Neural cell (in vitro differentiated cells): ENCODE data around the gene THRSP. TPM values are rescaled to one million over a fixed set of nuclear protein-coding genes. Genes with fewer than 3 reads are reported as not detected.

ENCODE experiments used
- H2AFZ ChIP-seq: fragments of 200-600, 300-800 bp; sonication (generic), shearing (Covaris generic); 2 replicates; pipeline ENCODE4 v1.6.0; 2014; ENCODE audit warnings: low read depth, mild to moderate bottlenecking, antibody characterized with exemption, low read length, moderate library complexity
- H3F3A ChIP-seq: fragments of 200-600 bp; shearing (Covaris generic); 2 replicates; pipeline ENCODE4 v1.6.1; 2016; ENCODE audit warnings: mild to moderate bottlenecking, moderate library complexity, mixed read lengths, antibody characterized with exemption, low read length; ENCODE audit not compliant: insufficient read depth, poor library complexity, severe bottlenecking
- H3K27ac ChIP-seq: fragments of 200-600, 300-800 bp; sonication (generic), shearing (Covaris generic); 2 replicates; pipeline ENCODE4 v1.5.1; 2014; ENCODE audit warnings: mild to moderate bottlenecking, low read length, moderate library complexity
- H3K27me3 ChIP-seq: fragments of 300-800, 200-600 bp; sonication (generic), shearing (Covaris generic); 2 replicates; pipeline ENCODE4 v1.6.0; 2014; ENCODE audit warnings: mild to moderate bottlenecking, low read depth, low read length, moderate library complexity; ENCODE audit not compliant: insufficient read depth
- H3K36me3 ChIP-seq: fragments of 300-800, 200-600 bp; sonication (generic), shearing (Covaris generic); 2 replicates; pipeline ENCODE4 v1.5.1; 2014; ENCODE audit warnings: mild to moderate bottlenecking, antibody characterized with exemption, low read length, moderate library complexity; ENCODE audit not compliant: insufficient read depth
- H3K4me2 ChIP-seq: fragments of 300-800, 200-600 bp; sonication (generic), shearing (Covaris generic); 2 replicates; pipeline ENCODE4 v1.6.0; 2014; ENCODE audit warnings: mild to moderate bottlenecking, low read length
- H3K4me3 ChIP-seq: fragments of 300-800, 200-600 bp; sonication (generic), shearing (Covaris generic); 2 replicates; pipeline ENCODE4 v1.5.1; 2014; ENCODE audit warnings: mild to moderate bottlenecking, low read length, moderate library complexity
- H3K79me2 ChIP-seq: fragments of 200-600 bp; shearing (Covaris generic); replicated peaks from 2 replicates; pipeline ENCODE4 v1.6.0; 2014; ENCODE audit warnings: mild to moderate bottlenecking, low read length, moderate library complexity; ENCODE audit not compliant: insufficient read depth
- H3K9ac ChIP-seq: fragments of 300-800, 200-600 bp; sonication (generic), shearing (Covaris generic); 2 replicates; pipeline ENCODE4 v1.6.1; 2016; ENCODE audit warnings: mild to moderate bottlenecking, low read length, mixed read lengths
- H3K9me2 ChIP-seq: fragments of 200-600 bp; shearing (Covaris generic); 2 replicates; pipeline ENCODE4 v1.6.1; 2016; ENCODE audit warnings: mild to moderate bottlenecking, low read length, mixed read lengths; ENCODE audit not compliant: insufficient read depth
- H3K9me3 ChIP-seq: fragments of 200-600, 300-800 bp; sonication (generic), shearing (Covaris generic); 2 replicates; pipeline ENCODE4 v1.6.1; 2016; ENCODE audit warnings: mild to moderate bottlenecking, mixed run types, low read length, moderate library complexity, mixed read lengths
- H4K20me1 ChIP-seq: fragments of 200-600 bp; shearing (Covaris generic); 2 replicates; pipeline ENCODE4 v1.6.1; 2016; ENCODE audit warnings: mild to moderate bottlenecking, mixed run types; ENCODE audit not compliant: insufficient read depth
- CTCF ChIP-seq: fragments of 450-650 bp; IDR thresholded peaks from 2 replicates; pipeline ENCODE4 v1.5.1; 2014; ENCODE audit warnings: antibody characterized with exemption, mild to moderate bottlenecking, moderate library complexity; ENCODE audit not compliant: poor library complexity, severe bottlenecking
- EP300 ChIP-seq: fragments of 450-650 bp; conservative IDR thresholded peaks from 2 replicates; pipeline ENCODE4 v1.6.1; 2014; ENCODE audit warnings: antibody characterized with exemption, mild to moderate bottlenecking, moderate library complexity; ENCODE audit not compliant: poor library complexity, severe bottlenecking
- EZH2 ChIP-seq: fragments of 200-600, 300-800 bp; shearing (Covaris generic), sonication (generic); IDR thresholded peaks from 2 replicates; pipeline ENCODE4 v1.6.1; 2014; ENCODE audit warnings: antibody characterized with exemption, low read length, borderline replicate concordance, mild to moderate bottlenecking; ENCODE audit not compliant: insufficient read depth, poor library complexity, severe bottlenecking
- MXI1 ChIP-seq: fragments of 450-650 bp; conservative IDR thresholded peaks from 2 replicates; pipeline ENCODE4 v1.6.1; 2014; ENCODE audit warnings: antibody characterized with exemption, mild to moderate bottlenecking; ENCODE audit not compliant: poor library complexity, severe bottlenecking
- POLR2AphosphoS5 ChIP-seq: IDR thresholded peaks from 2 replicates; pipeline ENCODE4 v1.6.1; 2012
- RAD21 ChIP-seq: fragments of 450-650 bp; conservative IDR thresholded peaks from 2 replicates; pipeline ENCODE4 v1.6.1; 2014; ENCODE audit warnings: antibody characterized with exemption, mild to moderate bottlenecking, moderate library complexity
- REST ChIP-seq: IDR thresholded peaks from 2 replicates; pipeline ENCODE4 v1.6.1; 2012; ENCODE audit warnings: borderline replicate concordance
- SMC3 ChIP-seq: fragments of 450-650 bp; conservative IDR thresholded peaks from 2 replicates; pipeline ENCODE4 v1.6.1; 2014; ENCODE audit warnings: antibody characterized with exemption, mild to moderate bottlenecking, moderate library complexity; ENCODE audit not compliant: poor library complexity
- TAF1 ChIP-seq: IDR thresholded peaks from 2 replicates; pipeline ENCODE4 v1.6.1; 2012; ENCODE audit warnings: low read depth
- polyA plus RNA-seq: library from polyadenylated mRNA; depleted of rRNA; stranded (reverse); fragments of >200 nt; gene quantifications from 2 replicates; pipeline ENCODE4 v1.2.3, GENCODE V29; 2014

Gene THRSP
- polyA plus RNA-seq, 1 donor from 2014 or later, result not detected

DNA sequence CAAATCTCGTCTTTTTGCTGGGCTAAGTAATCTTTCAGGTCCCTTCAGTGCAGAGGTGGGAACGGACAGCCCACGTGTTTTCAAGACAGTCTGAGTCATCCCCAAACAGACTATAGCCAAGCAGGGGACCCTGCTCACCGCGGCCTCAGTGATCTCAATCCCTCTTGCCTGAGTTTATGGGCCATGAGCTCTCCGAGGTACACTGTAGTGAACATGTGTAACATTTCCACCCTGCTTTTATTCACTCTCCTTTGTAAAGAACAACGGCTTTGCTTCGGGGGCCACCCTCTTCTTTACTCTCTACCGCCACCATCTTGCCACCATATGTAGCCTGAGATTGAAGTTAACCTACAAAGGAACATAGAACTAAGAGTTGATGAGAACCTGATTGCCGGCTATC, 29.0 kb upstream of the THRSP start:
- Histone ChIP-seq H4K20me1 (no peaks in the 10 kb centered on the region), H3K36me3 (no peaks in the 10 kb centered on the region), H3K4me2 (no peak overlapping the region), H3K9me3 (no peaks in the 10 kb centered on the region), H3K27ac (no peak overlapping the region), H3F3A (no peaks in the 10 kb centered on the region), H3K9ac (no peak overlapping the region), H3K9me2 (no peaks in the 10 kb centered on the region), H3K27me3 (no peaks in the 10 kb centered on the region), H3K79me2 (no peaks in the 10 kb centered on the region), H2AFZ (no peak overlapping the region), H3K4me3 (no peak overlapping the region)
- TF ChIP-seq RAD21, result no peak
- no peak for TF ChIP-seq SMC3
- TF ChIP-seq CTCF, result no peak
- no peak for TF ChIP-seq REST
- no peak for TF ChIP-seq EP300
- TF ChIP-seq EZH2, result no peak

DNA sequence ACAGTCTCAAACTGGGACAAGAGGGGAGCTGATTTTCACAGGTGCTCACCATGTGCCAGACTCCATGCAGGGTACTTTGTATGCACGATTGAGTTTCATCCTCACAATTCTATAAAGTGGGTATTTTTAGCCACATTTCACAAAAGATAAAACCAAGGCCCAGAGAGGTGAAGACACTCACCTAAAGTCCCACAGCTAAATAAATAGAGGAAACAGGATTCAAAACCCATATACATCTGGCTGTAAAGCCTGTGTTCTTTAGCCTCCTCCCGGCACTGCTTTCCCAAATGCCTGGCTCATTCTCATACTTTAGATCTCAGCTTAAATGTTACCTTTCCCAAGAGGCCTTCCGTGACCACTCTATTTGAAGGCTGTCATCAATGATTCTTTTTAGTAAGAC, 27.3 kb upstream of the THRSP start:
- H3F3A ChIP-seq, result no peaks in the 10 kb centered on the region
- H3K4me3 ChIP-seq, result no peak overlapping the region
- H3K27me3 ChIP-seq, result no peaks in the 10 kb centered on the region
- no peak overlapping the region for H2AFZ ChIP-seq
- H3K9me2 ChIP-seq, result no peaks in the 10 kb centered on the region
- H3K27ac ChIP-seq, result no peak overlapping the region
- no peaks in the 10 kb centered on the region for H3K36me3 ChIP-seq
- no peaks in the 10 kb centered on the region for H4K20me1 ChIP-seq
- H3K4me2 ChIP-seq, result no peak overlapping the region
- H3K79me2 ChIP-seq, result no peaks in the 10 kb centered on the region
- H3K9ac ChIP-seq, result no peak overlapping the region
- TF ChIP-seq CTCF, result no peak
- TF ChIP-seq POLR2AphosphoS5, result no peak
- TF ChIP-seq REST, result no peak
- no peak for TF ChIP-seq EP300
- no peak for TF ChIP-seq MXI1
- no peak for TF ChIP-seq TAF1
- no peak for TF ChIP-seq RAD21
- no peak for TF ChIP-seq EZH2
- TF ChIP-seq SMC3, result no peak
- no peaks in the 10 kb centered on the region for H3K9me3 ChIP-seq
